Measurements from ENCODE around the gene ADD1.

GRCh38 chr4:2923141-2923551 lies 79.5 kb downstream of the ADD1 start:
- TF ChIP-seq, protein P1, sequence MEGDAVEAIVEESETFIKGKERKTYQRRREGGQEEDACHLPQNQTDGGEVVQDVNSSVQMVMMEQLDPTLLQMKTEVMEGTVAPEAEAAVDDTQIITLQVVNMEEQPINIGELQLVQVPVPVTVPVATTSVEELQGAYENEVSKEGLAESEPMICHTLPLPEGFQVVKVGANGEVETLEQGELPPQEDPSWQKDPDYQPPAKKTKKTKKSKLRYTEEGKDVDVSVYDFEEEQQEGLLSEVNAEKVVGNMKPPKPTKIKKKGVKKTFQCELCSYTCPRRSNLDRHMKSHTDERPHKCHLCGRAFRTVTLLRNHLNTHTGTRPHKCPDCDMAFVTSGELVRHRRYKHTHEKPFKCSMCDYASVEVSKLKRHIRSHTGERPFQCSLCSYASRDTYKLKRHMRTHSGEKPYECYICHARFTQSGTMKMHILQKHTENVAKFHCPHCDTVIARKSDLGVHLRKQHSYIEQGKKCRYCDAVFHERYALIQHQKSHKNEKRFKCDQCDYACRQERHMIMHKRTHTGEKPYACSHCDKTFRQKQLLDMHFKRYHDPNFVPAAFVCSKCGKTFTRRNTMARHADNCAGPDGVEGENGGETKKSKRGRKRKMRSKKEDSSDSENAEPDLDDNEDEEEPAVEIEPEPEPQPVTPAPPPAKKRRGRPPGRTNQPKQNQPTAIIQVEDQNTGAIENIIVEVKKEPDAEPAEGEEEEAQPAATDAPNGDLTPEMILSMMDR (conservative IDR thresholded peaks at IDR 0.05), result no peak
- TF ChIP-seq EZH2 (IDR thresholded peaks at IDR 0.05; ENCODE audit: low read depth), result no peak
